SU-DHL-6 (cell line): Measurements from ENCODE around the gene POU5F1.
"Not testable (repeated sequence)": the region's sequence is repeated elsewhere in the genome, so short reads cannot be mapped to it uniquely, and the experiment has no call there.

Source experiments
- H2AFZ ChIP-seq: fragments of 200-600 bp; sonication (generic); 2 replicates; pipeline ENCODE4 v1.6.1; 2014; ENCODE audit warnings: low read depth, mild to moderate bottlenecking, moderate library complexity, mixed read lengths, antibody characterized with exemption, low read length; ENCODE audit not compliant: severe bottlenecking
- H3F3A ChIP-seq: fragments of 200-600 bp; shearing (Covaris generic); 2 replicates; pipeline ENCODE4 v1.6.0; 2016; ENCODE audit warnings: antibody characterized with exemption, mild to moderate bottlenecking; ENCODE audit not compliant: insufficient read depth
- H3K27ac ChIP-seq: fragments of 200-600 bp; sonication (generic); 2 replicates; pipeline ENCODE4 v1.5.1; 2016; ENCODE audit warnings: low read depth, mild to moderate bottlenecking, low read length, moderate library complexity, mixed read lengths
- H3K27me3 ChIP-seq: fragments of 200-600 bp; sonication (generic), shearing (Covaris generic); 2 replicates; pipeline ENCODE4 v1.6.0; 2014; ENCODE audit warnings: mild to moderate bottlenecking, low read length
- H3K36me3 ChIP-seq: fragments of 200-600 bp; sonication (generic); 2 replicates; pipeline ENCODE4 v1.6.1; 2014; ENCODE audit warnings: mild to moderate bottlenecking, low read length, mixed read lengths
- H3K4me2 ChIP-seq: fragments of 300-600, 200-600 bp; shearing (Covaris generic), sonication (generic); 2 replicates; pipeline ENCODE4 v1.6.0; 2014; ENCODE audit warnings: low read length, low read depth, mild to moderate bottlenecking; ENCODE audit not compliant: poor library complexity, severe bottlenecking
- H3K4me3 ChIP-seq: fragments of 200-600 bp; sonication (generic); 2 replicates; pipeline ENCODE4 v1.5.1; 2014; ENCODE audit warnings: antibody characterized with exemption, low read length, mild to moderate bottlenecking, mixed read lengths; ENCODE audit not compliant: insufficient read depth, poor library complexity, severe bottlenecking
- H3K79me2 ChIP-seq: fragments of 200-600 bp; sonication (generic); 2 replicates; pipeline ENCODE4 v1.6.1; 2014; ENCODE audit warnings: mild to moderate bottlenecking, low read length, moderate library complexity; ENCODE audit not compliant: insufficient read depth
- H3K9ac ChIP-seq: fragments of 200-600 bp; sonication (generic); 2 replicates; pipeline ENCODE4 v1.7.0; 2014; ENCODE audit warnings: mild to moderate bottlenecking, low read length
- H3K9me2 ChIP-seq: fragments of 200-600 bp; sonication (generic); replicated peaks from 2 replicates; pipeline ENCODE4 v1.6.1; 2014; ENCODE audit warnings: low read length; ENCODE audit not compliant: insufficient read depth
- H3K9me3 ChIP-seq: fragments of 200-600 bp; sonication (generic); 2 replicates; pipeline ENCODE4 v1.6.1; 2014; ENCODE audit warnings: low read length, mixed read lengths; ENCODE audit not compliant: insufficient read depth
- H4K20me1 ChIP-seq: fragments of 200-600 bp; sonication (generic); 2 replicates; pipeline ENCODE4 v1.6.1; 2014; ENCODE audit warnings: low read depth, mild to moderate bottlenecking, antibody characterized with exemption, low read length, moderate library complexity, mixed read lengths
- EZH2phosphoT487 ChIP-seq: fragments of 200-600 bp; sonication (generic), shearing (Covaris generic); conservative IDR thresholded peaks from 2 replicates; pipeline ENCODE4 v1.6.1; 2018; ENCODE audit warnings: mild to moderate bottlenecking, antibody characterized with exemption, low read length, moderate library complexity, mixed read lengths
- TF ChIP-seq, protein P1 (sequence below): fragments of 200-600 bp; sonication (generic); IDR thresholded peaks from one replicate; pipeline ENCODE4 v1.5.1; 2017; ENCODE audit warnings: antibody characterized with exemption, mild to moderate bottlenecking, low read length, moderate library complexity; ENCODE audit not compliant: insufficient read depth, poor library complexity, severe bottlenecking

Gene POU5F1

DNA sequence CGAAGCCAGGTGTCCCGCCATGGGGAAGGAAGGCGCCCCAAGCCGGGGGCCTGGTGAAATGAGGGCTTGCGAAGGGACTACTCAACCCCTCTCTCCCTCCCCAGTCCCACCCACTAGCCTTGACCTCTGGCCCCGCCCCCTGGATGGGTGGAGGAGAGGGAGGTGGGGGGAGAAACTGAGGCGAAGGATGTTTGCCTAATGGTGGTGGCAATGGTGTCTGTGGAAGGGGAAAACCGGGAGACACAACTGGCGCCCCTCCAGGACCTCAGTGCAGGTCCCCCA lies at the start of gene POU5F1:
TSS of gene POU5F1 (minus strand) at position 83 of the 282 bp plus-strand sequence. CDS start at position 21, 62 bp downstream.
- Histone ChIP-seq H3K27ac (no peak within 1 kb of the TSS), H2AFZ (no peak within 1 kb of the TSS), H3K4me3 (no peak within 1 kb of the TSS), H3K9me3 (no peaks in the 10 kb centered on the region), H3F3A (no peaks in the 10 kb centered on the region), H3K27me3 (no peaks in the 10 kb centered on the region), H3K9ac (no peak within 1 kb of the TSS), H3K79me2 (no peaks in the 10 kb centered on the region), H3K4me2 (no peak within 1 kb of the TSS), H3K9me2 (no peaks in the 10 kb centered on the region), H3K36me3 (no peaks in the 10 kb centered on the region), H4K20me1 (no peaks in the 10 kb centered on the region)
- TF ChIP-seq, protein P1, sequence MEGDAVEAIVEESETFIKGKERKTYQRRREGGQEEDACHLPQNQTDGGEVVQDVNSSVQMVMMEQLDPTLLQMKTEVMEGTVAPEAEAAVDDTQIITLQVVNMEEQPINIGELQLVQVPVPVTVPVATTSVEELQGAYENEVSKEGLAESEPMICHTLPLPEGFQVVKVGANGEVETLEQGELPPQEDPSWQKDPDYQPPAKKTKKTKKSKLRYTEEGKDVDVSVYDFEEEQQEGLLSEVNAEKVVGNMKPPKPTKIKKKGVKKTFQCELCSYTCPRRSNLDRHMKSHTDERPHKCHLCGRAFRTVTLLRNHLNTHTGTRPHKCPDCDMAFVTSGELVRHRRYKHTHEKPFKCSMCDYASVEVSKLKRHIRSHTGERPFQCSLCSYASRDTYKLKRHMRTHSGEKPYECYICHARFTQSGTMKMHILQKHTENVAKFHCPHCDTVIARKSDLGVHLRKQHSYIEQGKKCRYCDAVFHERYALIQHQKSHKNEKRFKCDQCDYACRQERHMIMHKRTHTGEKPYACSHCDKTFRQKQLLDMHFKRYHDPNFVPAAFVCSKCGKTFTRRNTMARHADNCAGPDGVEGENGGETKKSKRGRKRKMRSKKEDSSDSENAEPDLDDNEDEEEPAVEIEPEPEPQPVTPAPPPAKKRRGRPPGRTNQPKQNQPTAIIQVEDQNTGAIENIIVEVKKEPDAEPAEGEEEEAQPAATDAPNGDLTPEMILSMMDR = no peak
- TF ChIP-seq EZH2phosphoT487 = no peak

DNA sequence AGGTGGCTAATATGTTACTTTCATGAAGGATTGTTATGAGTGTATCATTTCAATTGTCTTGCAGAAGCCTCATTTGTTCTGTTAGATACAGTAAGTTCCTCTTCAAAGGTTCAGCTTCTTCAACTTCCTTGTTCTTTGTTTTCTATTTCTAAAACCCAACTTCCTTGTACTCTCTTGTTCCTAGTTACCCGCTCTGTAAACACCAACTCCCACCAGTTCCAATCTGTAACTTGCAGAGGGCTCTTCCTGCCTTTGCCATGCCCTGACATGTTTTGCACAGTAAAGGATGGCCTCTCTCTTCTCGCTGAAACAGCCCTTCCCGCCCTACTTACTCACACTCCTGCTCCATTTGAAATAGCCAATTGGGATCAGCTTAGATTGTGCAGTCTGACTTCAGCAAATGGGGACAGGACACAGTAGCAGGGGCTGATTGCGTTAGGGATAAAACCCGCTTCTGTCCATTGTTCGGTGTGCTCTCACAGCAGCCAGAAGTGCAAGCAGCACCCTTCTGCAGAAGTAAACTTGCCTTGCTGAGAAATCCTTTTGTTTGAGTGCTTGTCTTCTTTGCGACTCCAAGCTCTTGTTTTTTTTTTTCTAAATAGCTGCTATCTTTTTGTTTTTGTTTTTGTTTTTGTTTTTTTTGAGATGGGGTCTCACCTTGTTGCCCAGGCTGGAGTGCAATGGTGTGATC lies 45.9 kb upstream of the POU5F1 start:
- Histone ChIP-seq H3K9me3 (peaks cover 22% of the 10 kb centered on the region; the same call in 1 of the 2 replicates), H3K36me3 (no peaks in the 10 kb centered on the region), H3K79me2 (no peaks in the 10 kb centered on the region), H3K27ac (no peak overlapping the region), H3K4me3 (no peak overlapping the region), H4K20me1 (no peaks in the 10 kb centered on the region), H3K9ac (no peak overlapping the region), H3K27me3 (no peaks in the 10 kb centered on the region), H3F3A (no peaks in the 10 kb centered on the region), H3K4me2 (no peak overlapping the region), H3K9me2 (no peaks in the 10 kb centered on the region), H2AFZ (no peak overlapping the region)
- TF ChIP-seq EZH2phosphoT487 = no peak
- TF ChIP-seq, protein P1 = no peak

DNA sequence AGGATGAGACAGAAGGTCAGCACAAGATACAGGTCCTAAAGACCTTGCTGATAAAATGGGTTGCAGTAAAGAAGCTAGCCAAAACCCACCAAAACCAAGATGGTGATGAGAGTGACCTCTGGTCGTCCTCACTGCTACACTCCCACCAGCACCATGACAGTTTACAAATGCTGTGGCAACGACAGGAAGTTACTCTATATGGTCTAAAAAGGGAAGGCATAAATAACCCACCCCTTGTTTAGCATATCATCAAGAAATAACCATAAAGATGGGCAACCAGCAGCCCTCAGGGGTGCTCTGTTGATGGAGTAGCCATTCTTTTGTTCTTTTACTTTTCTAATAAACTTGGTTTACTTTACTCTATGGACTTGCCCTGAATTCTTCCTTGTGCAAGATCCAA lies 44.7 kb upstream of the POU5F1 start:
- H3K36me3 ChIP-seq, H4K20me1 ChIP-seq, H3K4me2 ChIP-seq, H3K9me2 ChIP-seq, H3K79me2 ChIP-seq, H3K9ac ChIP-seq, H2AFZ ChIP-seq, H3K27ac ChIP-seq, H3F3A ChIP-seq, H3K4me3 ChIP-seq, H3K27me3 ChIP-seq: not testable (repeated sequence)
- peaks cover 22% of the 10 kb centered on the region; the same call in 1 of the 2 replicates for H3K9me3 ChIP-seq

DNA sequence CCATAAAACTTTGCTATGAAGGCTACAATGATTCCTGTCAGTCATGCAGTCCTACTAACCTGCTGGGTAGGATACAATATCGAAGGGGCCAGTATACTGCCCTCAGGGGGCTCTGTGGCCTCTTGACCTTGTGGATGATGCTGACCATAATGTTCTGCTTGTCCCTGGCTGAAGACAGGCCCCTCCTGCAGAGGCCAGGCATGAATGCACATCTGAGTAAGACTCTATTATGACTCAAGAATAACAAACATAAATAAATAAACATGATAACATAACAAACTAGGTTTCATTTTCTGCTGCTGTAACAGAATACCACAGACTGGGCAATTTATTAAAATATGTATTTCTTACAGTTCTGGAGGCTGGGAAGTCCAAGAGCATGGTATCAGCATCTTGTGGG lies 44.0 kb upstream of the POU5F1 start:
- Histone ChIP-seq H3F3A (no peaks in the 10 kb centered on the region), H2AFZ (no peak overlapping the region), H3K36me3 (no peaks in the 10 kb centered on the region), H3K9ac (no peak overlapping the region), H3K4me3 (no peak overlapping the region), H3K27ac (no peak overlapping the region), H3K79me2 (no peaks in the 10 kb centered on the region), H4K20me1 (no peaks in the 10 kb centered on the region), H3K9me2 (no peaks in the 10 kb centered on the region), H3K27me3 (no peaks in the 10 kb centered on the region), H3K9me3 (peaks cover 22% of the 10 kb centered on the region; the same call in 1 of the 2 replicates), H3K4me2 (no peak overlapping the region)
- TF ChIP-seq, protein P1 = no peak
- no peak for TF ChIP-seq EZH2phosphoT487
